Measurements from ENCODE around the gene KPNA6. TPM values are rescaled to one million over a fixed set of nuclear protein-coding genes. Genes with fewer than 3 reads are reported as not detected.

Gene KPNA6
- total RNA-seq, 1 donor from 2014 or later = 67.5 TPM

GRCh38 chr1:32178380-32179192, 70.7 kb downstream of the KPNA6 start:
- no peak for DNase-seq (ENCODE audit: low spot score in 2 of 2, unreplicated experiment in 2 of 2)
- H3K27me3 Mint-ChIP-seq (ENCODE audit: low read depth) = no peaks in the 10 kb centered on the region
- H3K36me3 Mint-ChIP-seq = peaks cover 10% of the 10 kb centered on the region
- no peaks in the 10 kb centered on the region for H3K9me3 Mint-ChIP-seq
- peaks cover 26% of the 10 kb centered on the region for H3K4me1 Mint-ChIP-seq
- peak overlapping the region; percentile 97 for H3K27ac Mint-ChIP-seq
- TF ChIP-seq CTCF (IDR thresholded peaks at IDR 0.05; ENCODE audit: unreplicated experiment) = no peak
- H3K4me3 Mint-ChIP-seq = peak overlapping the region; percentile 79

DNA sequence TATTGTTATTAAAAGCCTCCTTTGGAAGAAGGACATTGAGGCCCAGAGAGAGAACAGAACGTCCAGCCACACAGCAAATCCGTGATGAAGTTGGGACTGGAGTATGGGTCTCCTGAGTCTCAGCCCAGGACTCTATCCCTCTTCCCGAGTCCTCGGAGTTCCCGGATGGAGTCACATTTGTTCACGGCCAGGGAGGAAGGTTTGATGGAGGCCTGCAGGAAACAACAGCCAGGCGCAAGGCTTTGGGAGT, 71.3 kb downstream of the KPNA6 start:
- Mint-ChIP-seq H3K9me3 (no peaks in the 10 kb centered on the region), H3K4me1 (peaks cover 30% of the 10 kb centered on the region), H3K36me3 (peaks cover 12% of the 10 kb centered on the region), H3K27ac (peak overlapping the region; percentile 97), H3K4me3 (peak overlapping the region; percentile 79), H3K27me3 (ENCODE audit: low read depth) (no peaks in the 10 kb centered on the region)
- DNase-seq (ENCODE audit: low spot score in 2 of 2, unreplicated experiment in 2 of 2) = no peak
- TF ChIP-seq CTCF (IDR thresholded peaks at IDR 0.05; ENCODE audit: unreplicated experiment) = no peak

DNA sequence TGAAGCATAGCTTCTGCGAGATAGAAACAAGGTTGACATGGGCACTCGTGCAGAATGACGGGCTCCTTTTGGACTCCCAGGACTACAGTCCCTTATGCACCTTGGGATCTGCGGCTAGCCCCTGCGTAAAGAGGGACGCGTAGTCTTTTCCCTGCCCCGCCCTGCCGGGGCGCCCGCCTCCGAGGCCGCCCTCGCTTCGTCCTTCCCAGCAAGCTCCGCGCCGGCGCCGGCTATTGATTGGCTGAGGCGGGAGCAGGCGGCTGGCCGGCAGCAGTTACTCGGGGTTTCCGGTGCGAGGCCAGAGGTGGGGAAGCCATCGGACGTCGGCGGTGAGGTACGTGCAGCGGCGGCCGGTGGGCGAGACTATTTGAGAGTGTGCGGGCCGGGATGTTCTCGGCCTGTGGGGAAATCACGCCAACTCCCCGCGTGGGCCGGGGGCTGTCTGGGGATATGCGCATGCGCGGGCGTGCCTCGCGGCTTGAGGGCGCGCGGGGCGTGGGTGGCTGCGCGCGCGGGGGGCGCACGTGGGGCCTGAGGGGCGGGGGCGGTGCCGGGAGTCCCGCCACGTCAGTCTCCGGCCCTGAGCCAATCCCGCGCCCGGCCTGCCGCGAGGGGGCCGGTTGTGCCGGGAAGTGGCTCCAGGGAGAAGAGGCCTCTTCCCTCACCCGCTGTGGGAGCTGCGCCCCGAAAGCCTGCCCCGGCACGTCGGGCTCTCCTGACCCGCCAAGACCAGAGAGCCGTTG, 71.8 kb downstream of the KPNA6 start, which contains the start of gene TXLNA:
TSS of gene TXLNA (plus strand) at position 233 of the 743 bp plus-strand sequence. CDS start 671 bp downstream, outside the sequence.
- Mint-ChIP-seq H3K27ac (peak within 1 kb of the TSS; percentile 97), H3K36me3 (peaks cover 14% of the 10 kb centered on the region), H3K27me3 (ENCODE audit: low read depth) (no peaks in the 10 kb centered on the region), H3K4me1 (peaks cover 33% of the 10 kb centered on the region), H3K9me3 (no peaks in the 10 kb centered on the region), H3K4me3 (peak within 1 kb of the TSS; percentile 83)
- DNase-seq (ENCODE audit: low spot score in 2 of 2, unreplicated experiment in 2 of 2) = peak; percentile 79 to 88
- TF ChIP-seq CTCF (IDR thresholded peaks at IDR 0.05; ENCODE audit: unreplicated experiment) = no peak

- no peak for TF ChIP-seq CTCF (IDR thresholded peaks at IDR 0.05; ENCODE audit: unreplicated experiment)
- Mint-ChIP-seq H3K9me3 (no peaks in the 10 kb centered on the region), H3K4me3 (peak overlapping the region; percentile 83), H3K4me1 (peaks cover 33% of the 10 kb centered on the region), H3K36me3 (peaks cover 19% of the 10 kb centered on the region), H3K27ac (peak overlapping the region; percentile 97), H3K27me3 (ENCODE audit: low read depth) (no peaks in the 10 kb centered on the region)
- DNase-seq (ENCODE audit: low spot score in 2 of 2, unreplicated experiment in 2 of 2) = peak in 1 of 2 experiments; percentile 64
These were observed 72.6 kb downstream of the KPNA6 start for GRCh38 chr1:32180186-32181060.

DNA sequence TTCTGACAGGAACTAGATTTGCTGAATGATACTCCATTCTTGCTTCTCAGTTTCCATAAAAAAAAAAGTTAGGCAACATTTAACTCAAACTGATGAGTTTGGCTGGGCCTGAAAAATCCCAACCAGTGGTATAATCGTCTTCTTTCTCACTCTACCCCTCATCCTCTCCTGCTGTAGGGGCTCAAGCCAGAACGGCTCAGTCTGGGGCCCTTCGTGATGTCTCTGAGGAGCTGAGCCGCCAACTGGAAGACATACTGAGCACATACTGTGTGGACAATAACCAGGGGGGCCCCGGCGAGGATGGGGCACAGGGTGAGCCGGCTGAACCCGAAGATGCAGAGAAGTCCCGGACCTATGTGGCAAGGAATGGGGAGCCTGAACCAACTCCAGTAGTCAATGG, 73.2 kb downstream of the KPNA6 start:
- Mint-ChIP-seq H3K27me3 (ENCODE audit: low read depth) (no peaks in the 10 kb centered on the region), H3K9me3 (no peaks in the 10 kb centered on the region), H3K27ac (peak overlapping the region; percentile 97), H3K4me3 (peak overlapping the region; percentile 83), H3K4me1 (peaks cover 33% of the 10 kb centered on the region), H3K36me3 (peaks cover 21% of the 10 kb centered on the region)
- TF ChIP-seq CTCF (IDR thresholded peaks at IDR 0.05; ENCODE audit: unreplicated experiment) = no peak
- DNase-seq (ENCODE audit: low spot score in 2 of 2, unreplicated experiment in 2 of 2) = no peak
